ENCODE results near the gene SPRR5. TPM values are rescaled to one million over a fixed set of nuclear protein-coding genes. Genes with fewer than 3 reads are reported as not detected.

SPRR5 gene
- total and polyA plus RNA-seq, 2 of the 8 experiments (the other 6 are each of a cell fraction or from before 2014, with no cell fraction given): not detected

DNA sequence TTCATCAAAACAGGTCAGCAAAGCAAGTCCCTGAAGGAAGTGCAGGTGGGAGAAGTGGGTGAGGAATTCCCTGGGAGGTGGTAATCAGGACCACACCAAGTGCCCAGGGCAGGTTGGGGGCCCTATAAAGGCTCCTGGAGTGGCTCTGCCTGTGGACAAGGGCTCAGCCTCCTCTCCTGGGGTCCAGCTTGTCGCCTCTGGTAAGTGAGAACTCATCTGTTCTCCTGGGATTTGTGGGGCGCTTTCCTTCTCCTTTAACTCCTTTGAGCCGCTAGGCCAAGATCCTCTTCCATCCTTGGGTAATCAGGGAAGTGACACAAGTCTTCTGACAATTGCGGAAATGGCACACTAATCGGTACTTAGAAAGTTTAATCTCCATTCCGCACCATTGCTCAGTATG lies 23.5 kb downstream of the SPRR5 start, which contains the start of gene SPRR4:
Gene SPRR4 (plus strand): TSS at position 154 of the 400 bp plus-strand sequence. CDS start 1,243 bp downstream, outside the sequence.
- ChIA-PET POLR2A (ENCODE audit: partially characterized antibody) (no interaction called here), CTCF (ENCODE audit: partially characterized antibody) (interaction anchor here (1.3 to 4.7 kb wide), 2 partner anchors 9 to 221 kb away, joined by 3 to 27 read pairs; no protein-coding TSS in a partner anchor)
- no peak for TF ChIP-seq SAP30 (IDR thresholded peaks at IDR 0.05; ENCODE audit: insufficient read depth, insufficient replicate concordance, low read length)
- TF ChIP-seq NANOG (IDR thresholded peaks at IDR 0.05; ENCODE audit: insufficient read depth, low read depth, low read length, poor library complexity, severe bottlenecking): no peak
- no peak for TF ChIP-seq RFX5 (IDR thresholded peaks at IDR 0.05; ENCODE audit: borderline replicate concordance, low read depth, low read length)
- TF ChIP-seq GABPA (IDR thresholded peaks at IDR 0.05; ENCODE audit: borderline replicate concordance, insufficient read depth, low read length): no peak
- no peak for TF ChIP-seq CHD2 (IDR thresholded peaks at IDR 0.05; ENCODE audit: low read length)
- TF ChIP-seq CREB1 (IDR thresholded peaks at IDR 0.05): no peak
- TF ChIP-seq TBP (IDR thresholded peaks at IDR 0.05; ENCODE audit: low read depth, low read length): no peak
- no peak for TF ChIP-seq PHF8 (conservative IDR thresholded peaks at IDR 0.05; ENCODE audit: low read depth, low read length)
- TF ChIP-seq HDAC2 (IDR thresholded peaks at IDR 0.05; ENCODE audit: borderline replicate concordance in 1 of 2, low read depth in 2 of 2, low read length in 2 of 2): no peak
- TF ChIP-seq, protein P1, sequence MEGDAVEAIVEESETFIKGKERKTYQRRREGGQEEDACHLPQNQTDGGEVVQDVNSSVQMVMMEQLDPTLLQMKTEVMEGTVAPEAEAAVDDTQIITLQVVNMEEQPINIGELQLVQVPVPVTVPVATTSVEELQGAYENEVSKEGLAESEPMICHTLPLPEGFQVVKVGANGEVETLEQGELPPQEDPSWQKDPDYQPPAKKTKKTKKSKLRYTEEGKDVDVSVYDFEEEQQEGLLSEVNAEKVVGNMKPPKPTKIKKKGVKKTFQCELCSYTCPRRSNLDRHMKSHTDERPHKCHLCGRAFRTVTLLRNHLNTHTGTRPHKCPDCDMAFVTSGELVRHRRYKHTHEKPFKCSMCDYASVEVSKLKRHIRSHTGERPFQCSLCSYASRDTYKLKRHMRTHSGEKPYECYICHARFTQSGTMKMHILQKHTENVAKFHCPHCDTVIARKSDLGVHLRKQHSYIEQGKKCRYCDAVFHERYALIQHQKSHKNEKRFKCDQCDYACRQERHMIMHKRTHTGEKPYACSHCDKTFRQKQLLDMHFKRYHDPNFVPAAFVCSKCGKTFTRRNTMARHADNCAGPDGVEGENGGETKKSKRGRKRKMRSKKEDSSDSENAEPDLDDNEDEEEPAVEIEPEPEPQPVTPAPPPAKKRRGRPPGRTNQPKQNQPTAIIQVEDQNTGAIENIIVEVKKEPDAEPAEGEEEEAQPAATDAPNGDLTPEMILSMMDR (IDR thresholded peaks at IDR 0.05; ENCODE audit: control extremely low read depth in 1 of 3, insufficient read depth in 1 of 3, low read depth in 1 of 3, low read length in 3 of 3): no peak
- TF ChIP-seq BCL11A (IDR thresholded peaks at IDR 0.05; ENCODE audit: low read depth in 2 of 2, low read length in 2 of 2): no peak
- FAIRE-seq (no peak), DNase-seq (ENCODE audit: low read depth in 1 of 2, low spot score in 2 of 2) (peak in 1 of 2 experiments; percentile 23)
- no peak within 1 kb of the TSS for H2BK15ac ChIP-seq (ENCODE audit: low read length)
- no peak within 1 kb of the TSS for H3K27ac ChIP-seq (ENCODE audit: low read depth, low read length)
- H2BK20ac ChIP-seq (ENCODE audit: low read length): no peak within 1 kb of the TSS
- no peaks in the 10 kb centered on the region for H3K79me2 ChIP-seq (ENCODE audit: control insufficient read depth in 1 of 2, insufficient read depth in 2 of 2, low read length in 2 of 2)
- H3K23ac ChIP-seq (ENCODE audit: insufficient read length): no peak within 1 kb of the TSS
- no peak within 1 kb of the TSS for H4K8ac ChIP-seq (ENCODE audit: extremely low read depth, insufficient read depth, low read length)
- H3K23me2 ChIP-seq (ENCODE audit: low read depth, low read length): no peaks in the 10 kb centered on the region
- no peaks in the 10 kb centered on the region for H4K20me1 ChIP-seq (replicated peaks in 1 of 2; ENCODE audit: control insufficient read depth in 1 of 2, insufficient read depth in 2 of 2, low read length in 2 of 2)
- no peak within 1 kb of the TSS for H2BK120ac ChIP-seq (replicated peaks; ENCODE audit: low read depth, low read length)
- H4K5ac ChIP-seq (ENCODE audit: insufficient read length, low read depth, low read length): no peak within 1 kb of the TSS
- no peak within 1 kb of the TSS for H3K9ac ChIP-seq (replicated peaks in 1 of 4; ENCODE audit: extremely low read depth in 1 of 4, low read depth in 3 of 4, low read length in 3 of 4)
- no peak within 1 kb of the TSS for H3K4me2 ChIP-seq (ENCODE audit: insufficient read depth in 1 of 2, low read depth in 2 of 2, low read length in 2 of 2)
- WGBS, 2 experiments (ENCODE audit: extremely low coverage in 1 of 2, insufficient coverage in 1 of 2, insufficient read length in 1 of 2, insufficient replicate concordance in 2 of 2, low coverage in 1 of 2, low lambda C conversion rate in 2 of 2, missing lambda C conversion rate in 1 of 2): 87% methylated on average over 6 of the region's 6 CpGs; no CpG with 5 or more reads in 1 of the 2 experiments
- H3K4me3 ChIP-seq (ENCODE audit: extremely low read depth in 1 of 4, insufficient read depth in 2 of 4, low read depth in 3 of 4, low read length in 4 of 4): no peak within 1 kb of the TSS
- no peak within 1 kb of the TSS for H3K14ac ChIP-seq (ENCODE audit: insufficient read length)
- H2BK12ac ChIP-seq (ENCODE audit: low read depth, low read length): no peak within 1 kb of the TSS
- no peaks in the 10 kb centered on the region for H3K79me1 ChIP-seq (ENCODE audit: low read depth, low read length)
- no peaks in the 10 kb centered on the region for H3K27me3 ChIP-seq (replicated peaks in 1 of 4; ENCODE audit: control insufficient read depth in 3 of 4, extremely low read depth in 1 of 4, insufficient read depth in 3 of 4, low read length in 3 of 4)
- H4K91ac ChIP-seq (replicated peaks; ENCODE audit: insufficient read length, low read length): no peak within 1 kb of the TSS
- no peak within 1 kb of the TSS for H3K56ac ChIP-seq (replicated peaks; ENCODE audit: insufficient read length, low read depth, low read length)
- H3K9me3 ChIP-seq (ENCODE audit: insufficient read depth in 2 of 2, low read depth in 1 of 2, low read length in 1 of 2): peaks cover 0 to 4% of the 10 kb centered on the region in 2 experiments; a peak in 1 of 4 replicates
- no peaks in the 10 kb centered on the region for H3K4me1 ChIP-seq (replicated peaks in 1 of 4; ENCODE audit: control insufficient read depth in 3 of 4, insufficient read depth in 4 of 4, low read length in 3 of 4)
- H2AFZ ChIP-seq (ENCODE audit: low read length): no peak within 1 kb of the TSS
- no peak within 1 kb of the TSS for H3K4ac ChIP-seq (replicated peaks; ENCODE audit: insufficient read length, low read depth, low read length)
- H2BK5ac ChIP-seq (ENCODE audit: low read depth, low read length): no peak within 1 kb of the TSS
- no peak within 1 kb of the TSS for H2AK5ac ChIP-seq (ENCODE audit: low read depth, low read length)
- H3K36me3 ChIP-seq (ENCODE audit: control insufficient read depth in 2 of 4, insufficient read depth in 4 of 4, low read length in 3 of 4): no peaks in the 10 kb centered on the region
- H3K18ac ChIP-seq (ENCODE audit: extremely low read depth, low read length): no peak within 1 kb of the TSS

All from H1 (cell line).